Measurements from ENCODE around the gene FSD1L.
"Not testable (repeated sequence)": the region's sequence is repeated elsewhere in the genome, so short reads cannot be mapped to it uniquely, and the experiment has no call there.

FSD1L gene

DNA sequence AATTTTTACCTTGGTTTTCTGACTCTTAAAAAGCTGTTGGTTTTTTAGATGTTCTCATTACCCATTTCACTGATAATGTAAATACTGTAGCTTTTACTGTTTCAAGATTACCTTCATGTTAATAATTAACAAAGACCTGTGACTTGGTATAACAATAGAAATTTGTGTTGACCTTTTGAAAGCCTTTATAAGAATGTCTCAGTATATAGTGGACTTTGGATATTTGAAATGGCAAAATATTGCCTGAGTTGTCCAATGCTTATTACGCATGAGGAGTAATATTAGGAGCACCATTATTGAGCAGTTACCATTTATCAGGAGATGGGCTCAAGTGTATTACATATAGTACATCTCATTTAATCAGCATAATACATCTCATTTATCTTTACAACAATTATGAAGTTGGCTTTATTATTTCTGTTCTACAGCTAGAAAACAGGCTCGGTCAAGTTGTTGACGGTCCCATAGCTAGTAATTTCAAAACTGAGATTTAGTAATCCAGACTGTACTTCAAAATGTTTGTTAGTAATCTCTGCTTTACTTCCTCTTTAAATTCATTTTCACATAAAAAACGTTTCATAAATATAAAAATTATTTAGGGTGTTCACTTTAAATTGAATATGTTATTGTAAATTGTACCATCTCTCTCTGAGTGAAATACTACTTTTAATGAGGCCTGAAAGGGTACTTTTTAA is 59.4 kb downstream of the FSD1L start:
- Histone ChIP-seq H3K36me3 (ENCODE audit: control insufficient read depth in 2 of 2, insufficient read depth in 2 of 2, low read length in 2 of 2) (peaks cover 0 to 1% of the 10 kb centered on the region in 2 donors), H3K9ac (ENCODE audit: low read depth in 1 of 2, low read length in 2 of 2) (no peak overlapping the region), H3K9me3 (ENCODE audit: control insufficient read depth in 2 of 2, low read length in 2 of 2) (no peaks in the 10 kb centered on the region), H3K27me3 (ENCODE audit: control insufficient read depth in 2 of 2, insufficient read depth in 2 of 2, low read length in 2 of 2) (no peaks in the 10 kb centered on the region), H3K4me1 (ENCODE audit: control insufficient read depth in 2 of 2, insufficient read depth in 2 of 2, low read length in 2 of 2) (peaks cover 2 to 3% of the 10 kb centered on the region in 2 donors), H3K27ac (ENCODE audit: low read depth in 2 of 2, low read length in 2 of 2) (peak overlapping the region in 1 of 2 donors; percentile 21), H3K4me3 (ENCODE audit: low read length in 2 of 2) (no peak overlapping the region)

DNA sequence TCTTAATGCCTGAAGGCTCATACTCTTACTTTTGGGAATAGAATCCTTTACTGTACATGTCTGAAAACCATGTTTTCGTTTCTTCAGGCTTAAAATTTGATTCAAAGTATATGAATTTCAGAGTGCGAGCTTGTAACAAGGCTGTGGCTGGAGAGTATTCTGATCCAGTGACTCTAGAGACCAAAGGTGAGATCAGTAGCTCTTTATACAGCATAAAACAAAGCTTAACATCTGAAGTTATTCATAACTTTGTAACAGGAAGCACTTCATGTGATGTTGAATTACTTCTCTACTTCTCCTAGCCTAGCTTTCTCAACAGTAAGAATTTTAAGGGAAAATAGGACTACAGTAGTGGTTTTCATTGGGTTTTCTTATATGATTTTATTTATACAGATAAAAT is 60.7 kb downstream of the FSD1L start:
- Histone ChIP-seq H3K9ac (ENCODE audit: low read depth in 1 of 2, low read length in 2 of 2) (no peak overlapping the region), H3K9me3 (ENCODE audit: control insufficient read depth in 2 of 2, low read length in 2 of 2) (no peaks in the 10 kb centered on the region), H3K4me1 (ENCODE audit: control insufficient read depth in 2 of 2, insufficient read depth in 2 of 2, low read length in 2 of 2) (peaks cover 2 to 3% of the 10 kb centered on the region in 2 donors), H3K36me3 (ENCODE audit: control insufficient read depth in 2 of 2, insufficient read depth in 2 of 2, low read length in 2 of 2) (peaks cover 0 to 1% of the 10 kb centered on the region in 2 donors), H3K4me3 (ENCODE audit: low read length in 2 of 2) (no peak overlapping the region), H3K27me3 (ENCODE audit: control insufficient read depth in 2 of 2, insufficient read depth in 2 of 2, low read length in 2 of 2) (no peaks in the 10 kb centered on the region), H3K27ac (ENCODE audit: low read depth in 2 of 2, low read length in 2 of 2) (no peak overlapping the region)

DNA sequence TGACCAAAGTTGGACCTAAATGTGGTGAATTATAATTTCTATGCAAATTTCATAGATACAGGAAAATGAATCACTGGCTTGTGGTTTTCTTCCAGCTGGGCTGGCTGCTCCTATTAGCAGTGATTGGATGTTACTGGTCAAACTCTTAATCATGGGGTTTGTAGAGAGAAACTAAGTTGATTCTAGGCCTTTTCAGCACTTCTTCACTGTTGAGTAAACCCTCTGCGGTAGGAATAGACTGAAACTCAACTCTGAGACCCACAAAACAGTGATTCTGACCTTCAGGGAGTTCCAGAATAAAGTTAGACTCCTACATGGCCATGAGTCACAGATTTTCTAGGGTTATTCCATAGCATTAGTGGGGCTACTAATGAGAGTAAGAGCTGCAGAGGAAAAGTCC is 62.2 kb downstream of the FSD1L start:
- H3K36me3 ChIP-seq (ENCODE audit: control insufficient read depth in 2 of 2, insufficient read depth in 2 of 2, low read length in 2 of 2), result peaks cover 0 to 1% of the 10 kb centered on the region in 2 donors
- H3K4me1 ChIP-seq (ENCODE audit: control insufficient read depth in 2 of 2, insufficient read depth in 2 of 2, low read length in 2 of 2), result peaks cover 2 to 3% of the 10 kb centered on the region in 2 donors
- H3K27me3 ChIP-seq (ENCODE audit: control insufficient read depth in 2 of 2, insufficient read depth in 2 of 2, low read length in 2 of 2), result no peaks in the 10 kb centered on the region
- no peak overlapping the region for H3K27ac ChIP-seq (ENCODE audit: low read depth in 2 of 2, low read length in 2 of 2)
- no peak overlapping the region for H3K9ac ChIP-seq (ENCODE audit: low read depth in 1 of 2, low read length in 2 of 2)
- H3K4me3 ChIP-seq (ENCODE audit: low read length in 2 of 2), result no peak overlapping the region
- H3K9me3 ChIP-seq (ENCODE audit: control insufficient read depth in 2 of 2, low read length in 2 of 2), result no peaks in the 10 kb centered on the region

DNA sequence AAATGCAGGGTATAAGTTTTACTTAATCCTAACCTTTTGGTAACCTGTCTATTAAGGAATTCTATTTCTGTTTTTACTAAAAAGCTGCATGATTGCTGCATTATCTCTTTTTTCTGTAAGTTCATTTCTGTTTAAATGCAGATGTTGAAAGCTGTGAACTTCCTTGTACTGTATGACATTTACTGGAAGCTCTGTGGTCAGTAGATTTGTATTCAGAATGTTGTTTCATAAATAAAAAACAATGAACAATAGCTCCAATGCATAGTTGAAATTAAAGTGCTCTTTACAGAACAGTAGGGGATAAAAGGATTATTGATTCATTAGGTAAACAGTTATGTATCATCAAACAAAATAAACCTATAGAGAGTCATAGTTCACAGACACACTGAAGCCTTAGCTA is 63.6 kb downstream of the FSD1L start:
- H3K9me3 ChIP-seq (ENCODE audit: control insufficient read depth in 2 of 2, low read length in 2 of 2), result no peaks in the 10 kb centered on the region
- H3K27me3 ChIP-seq (ENCODE audit: control insufficient read depth in 2 of 2, insufficient read depth in 2 of 2, low read length in 2 of 2), result no peaks in the 10 kb centered on the region
- H3K9ac ChIP-seq (ENCODE audit: low read depth in 1 of 2, low read length in 2 of 2), result no peak overlapping the region
- no peak overlapping the region for H3K27ac ChIP-seq (ENCODE audit: low read depth in 2 of 2, low read length in 2 of 2)
- peaks cover 2 to 3% of the 10 kb centered on the region in 2 donors for H3K4me1 ChIP-seq (ENCODE audit: control insufficient read depth in 2 of 2, insufficient read depth in 2 of 2, low read length in 2 of 2)
- H3K36me3 ChIP-seq (ENCODE audit: control insufficient read depth in 2 of 2, insufficient read depth in 2 of 2, low read length in 2 of 2), result peaks cover 0 to 7% of the 10 kb centered on the region in 2 donors
- H3K4me3 ChIP-seq (ENCODE audit: low read length in 2 of 2), result no peak overlapping the region

DNA sequence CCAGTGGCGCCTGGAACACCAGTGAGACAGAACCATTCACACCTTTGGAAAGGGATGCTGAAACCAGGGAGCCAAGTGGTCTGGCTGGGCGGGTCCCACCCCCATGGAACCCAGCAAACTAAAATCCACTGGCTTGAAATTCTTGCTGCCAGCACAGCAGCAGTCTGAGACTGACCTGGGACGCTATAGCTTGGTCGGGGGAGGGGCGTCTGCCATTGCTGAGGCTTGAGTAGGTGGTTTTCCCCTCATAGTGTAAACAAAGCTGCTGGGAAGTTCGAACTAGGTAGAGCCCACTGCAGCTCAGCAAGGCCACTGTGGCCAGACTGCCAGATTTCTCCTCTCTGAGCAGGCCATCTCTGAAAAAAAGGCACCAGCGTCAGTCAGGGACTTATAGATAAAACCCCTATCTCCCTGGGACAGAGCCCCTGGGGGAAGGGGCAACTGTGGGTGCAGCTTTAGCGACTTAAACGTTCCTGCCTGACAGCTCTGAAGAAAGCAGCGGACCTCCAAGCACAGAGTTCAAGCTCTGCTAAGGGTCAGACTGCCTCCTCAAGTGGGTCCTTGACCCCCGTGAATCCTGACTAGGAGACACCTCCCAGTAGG is 68.1 kb downstream of the FSD1L start:
- Histone ChIP-seq H3K9me3 (ENCODE audit: control insufficient read depth in 2 of 2, low read length in 2 of 2) (no peaks in the 10 kb centered on the region), H3K36me3 (ENCODE audit: control insufficient read depth in 2 of 2, insufficient read depth in 2 of 2, low read length in 2 of 2) (peaks cover 0 to 5% of the 10 kb centered on the region in 2 donors), H3K9ac (ENCODE audit: low read depth in 1 of 2, low read length in 2 of 2) (no peak overlapping the region), H3K27ac (ENCODE audit: low read depth in 2 of 2, low read length in 2 of 2) (no peak overlapping the region), H3K4me3 (ENCODE audit: low read length in 2 of 2) (no peak overlapping the region), H3K27me3 (ENCODE audit: control insufficient read depth in 2 of 2, insufficient read depth in 2 of 2, low read length in 2 of 2) (no peaks in the 10 kb centered on the region), H3K4me1 (ENCODE audit: control insufficient read depth in 2 of 2, insufficient read depth in 2 of 2, low read length in 2 of 2) (no peaks in the 10 kb centered on the region)

DNA sequence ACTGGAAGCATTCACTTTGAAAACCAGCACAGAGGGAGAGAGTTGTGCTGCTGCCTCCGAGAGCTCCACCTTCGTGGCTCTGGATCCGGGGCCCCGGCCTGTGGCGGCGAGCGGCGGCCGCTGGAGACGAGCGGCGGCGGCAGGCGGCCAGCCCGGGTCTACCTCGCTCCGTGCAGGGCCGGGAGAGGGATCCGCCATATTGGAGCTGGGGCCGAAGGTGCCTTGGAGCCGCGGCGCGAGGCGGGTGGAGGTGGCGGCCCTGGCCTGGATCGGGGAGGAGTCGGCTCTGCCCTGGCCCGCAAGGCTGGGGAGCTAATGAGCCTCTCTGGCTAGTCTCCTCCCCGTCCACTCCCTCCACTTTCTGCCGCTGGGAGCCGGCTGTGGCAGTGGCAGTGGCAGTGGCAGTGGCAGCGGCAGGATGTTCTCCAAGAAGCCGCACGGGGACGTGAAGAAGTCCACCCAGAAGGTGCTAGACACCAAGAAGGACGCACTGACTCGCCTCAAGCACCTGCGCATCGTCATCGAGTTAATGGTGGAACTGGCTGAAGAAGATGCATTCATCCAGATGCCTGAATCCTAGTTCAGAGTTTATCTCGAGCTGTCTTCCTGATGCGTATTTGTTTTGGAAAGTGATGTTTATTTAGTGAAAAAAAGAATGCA is 72.0 kb downstream of the FSD1L start:
- not testable (repeated sequence) for H3K27me3 ChIP-seq (ENCODE audit: control insufficient read depth in 2 of 2, insufficient read depth in 2 of 2, low read length in 2 of 2); H3K4me3 ChIP-seq (ENCODE audit: low read length in 2 of 2); H3K9ac ChIP-seq (ENCODE audit: low read depth in 1 of 2, low read length in 2 of 2); H3K4me1 ChIP-seq (ENCODE audit: control insufficient read depth in 2 of 2, insufficient read depth in 2 of 2, low read length in 2 of 2); H3K9me3 ChIP-seq (ENCODE audit: control insufficient read depth in 2 of 2, low read length in 2 of 2); H3K36me3 ChIP-seq (ENCODE audit: control insufficient read depth in 2 of 2, insufficient read depth in 2 of 2, low read length in 2 of 2)
- H3K27ac ChIP-seq (ENCODE audit: low read depth in 2 of 2, low read length in 2 of 2), result peak overlapping the region in 1 of 2 donors; percentile 55

DNA sequence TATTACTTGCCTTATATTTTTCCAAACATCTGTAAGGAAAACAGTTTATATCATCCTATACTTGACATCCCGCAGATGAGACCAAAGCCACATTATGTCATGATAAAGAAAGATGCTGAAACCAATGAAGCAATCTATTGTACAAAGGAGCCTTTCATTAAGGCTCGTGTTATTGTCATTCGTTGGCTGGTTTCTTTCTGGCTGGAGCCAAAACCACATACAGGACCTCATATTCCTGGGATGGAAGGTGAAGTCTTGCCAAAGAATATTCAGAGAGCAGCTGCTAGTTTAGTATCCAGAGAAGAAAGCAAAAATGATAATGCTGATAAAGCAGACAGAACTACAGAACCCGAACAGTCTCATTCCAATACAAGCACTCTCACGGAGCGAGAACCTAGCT is 73.2 kb downstream of the FSD1L start:
- H3K9me3 ChIP-seq (ENCODE audit: control insufficient read depth in 2 of 2, low read length in 2 of 2); H3K9ac ChIP-seq (ENCODE audit: low read depth in 1 of 2, low read length in 2 of 2); H3K4me3 ChIP-seq (ENCODE audit: low read length in 2 of 2); H3K36me3 ChIP-seq (ENCODE audit: control insufficient read depth in 2 of 2, insufficient read depth in 2 of 2, low read length in 2 of 2); H3K27me3 ChIP-seq (ENCODE audit: control insufficient read depth in 2 of 2, insufficient read depth in 2 of 2, low read length in 2 of 2); H3K27ac ChIP-seq (ENCODE audit: low read depth in 2 of 2, low read length in 2 of 2); H3K4me1 ChIP-seq (ENCODE audit: control insufficient read depth in 2 of 2, insufficient read depth in 2 of 2, low read length in 2 of 2): not testable (repeated sequence)

DNA sequence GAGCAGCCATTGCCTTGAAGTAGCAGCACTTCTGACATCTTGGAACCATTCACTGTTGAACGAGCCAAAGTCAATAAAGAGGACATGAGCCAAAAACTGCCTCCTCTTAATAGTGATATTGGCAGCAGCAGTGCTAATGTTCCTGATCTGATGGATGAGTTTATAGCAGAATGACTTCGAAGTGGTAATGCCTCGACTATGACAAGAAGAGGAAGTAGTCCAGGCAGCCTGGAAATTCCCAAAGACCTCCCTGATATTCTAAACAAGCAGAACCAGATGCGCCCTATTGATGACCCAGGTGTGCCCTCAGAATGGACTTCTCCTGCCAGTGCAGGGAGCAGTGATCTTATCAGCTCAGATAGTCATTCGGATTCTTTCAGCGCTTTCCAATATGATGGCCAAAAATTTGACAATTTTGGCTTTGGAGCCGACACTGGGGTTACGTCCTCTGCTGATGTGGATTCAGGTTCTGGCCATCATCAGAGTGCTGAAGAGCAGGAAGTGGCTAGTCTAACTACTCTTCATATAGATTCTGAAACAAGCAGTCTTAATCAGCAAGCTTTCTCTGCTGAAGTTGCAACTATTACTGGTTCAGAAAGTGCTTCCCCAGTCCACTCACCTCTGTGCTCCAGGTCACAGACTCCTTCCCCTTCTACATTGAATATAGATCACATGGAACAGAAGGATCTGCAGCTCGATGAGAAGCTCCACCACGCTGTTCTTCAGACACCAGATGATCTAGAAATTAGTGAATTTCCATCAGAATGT is 75.0 kb downstream of the FSD1L start:
- not testable (repeated sequence) for H3K27me3 ChIP-seq (ENCODE audit: control insufficient read depth in 2 of 2, insufficient read depth in 2 of 2, low read length in 2 of 2); H3K4me1 ChIP-seq (ENCODE audit: control insufficient read depth in 2 of 2, insufficient read depth in 2 of 2, low read length in 2 of 2); H3K9ac ChIP-seq (ENCODE audit: low read depth in 1 of 2, low read length in 2 of 2); H3K27ac ChIP-seq (ENCODE audit: low read depth in 2 of 2, low read length in 2 of 2); H3K9me3 ChIP-seq (ENCODE audit: control insufficient read depth in 2 of 2, low read length in 2 of 2); H3K36me3 ChIP-seq (ENCODE audit: control insufficient read depth in 2 of 2, insufficient read depth in 2 of 2, low read length in 2 of 2); H3K4me3 ChIP-seq (ENCODE audit: low read length in 2 of 2)

DNA sequence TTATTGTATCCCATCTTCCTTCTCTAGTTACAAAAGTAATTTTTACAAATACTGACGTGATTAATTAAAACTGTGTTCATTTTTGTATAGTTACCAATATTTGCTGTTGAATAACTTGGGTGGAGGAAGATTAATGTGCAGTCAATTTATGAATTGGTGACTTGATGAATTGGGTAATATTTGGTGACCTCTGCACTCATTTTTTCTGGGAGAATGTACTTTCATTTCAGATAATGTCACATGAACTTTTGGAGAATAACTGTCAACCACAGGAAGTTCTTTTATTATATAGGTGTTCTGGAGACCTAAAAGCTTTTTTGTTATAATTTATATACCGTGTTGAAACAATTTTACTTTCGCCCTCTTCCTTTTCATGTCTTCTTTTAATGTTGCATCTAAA is 83.7 kb downstream of the FSD1L start:
- Histone ChIP-seq H3K27me3 (ENCODE audit: control insufficient read depth in 2 of 2, insufficient read depth in 2 of 2, low read length in 2 of 2) (no peaks in the 10 kb centered on the region), H3K4me1 (ENCODE audit: control insufficient read depth in 2 of 2, insufficient read depth in 2 of 2, low read length in 2 of 2) (no peaks in the 10 kb centered on the region), H3K4me3 (ENCODE audit: low read length in 2 of 2) (no peak overlapping the region), H3K27ac (ENCODE audit: low read depth in 2 of 2, low read length in 2 of 2) (no peak overlapping the region), H3K9me3 (ENCODE audit: control insufficient read depth in 2 of 2, low read length in 2 of 2) (no peaks in the 10 kb centered on the region), H3K36me3 (ENCODE audit: control insufficient read depth in 2 of 2, insufficient read depth in 2 of 2, low read length in 2 of 2) (peaks cover 0 to 2% of the 10 kb centered on the region in 2 donors), H3K9ac (ENCODE audit: low read depth in 1 of 2, low read length in 2 of 2) (no peak overlapping the region)

All from mucosa of rectum (tissue), 2 donors.